ENCODE measurements around the gene ADAMTS16.
A peak's percentile ranks its signal among the peaks of the same experiment; 100 is the strongest.
"Not testable (repeated sequence)": the region's sequence is repeated elsewhere in the genome, so short reads cannot be mapped to it uniquely, and the experiment has no call there.

ADAMTS16 gene, protein sequence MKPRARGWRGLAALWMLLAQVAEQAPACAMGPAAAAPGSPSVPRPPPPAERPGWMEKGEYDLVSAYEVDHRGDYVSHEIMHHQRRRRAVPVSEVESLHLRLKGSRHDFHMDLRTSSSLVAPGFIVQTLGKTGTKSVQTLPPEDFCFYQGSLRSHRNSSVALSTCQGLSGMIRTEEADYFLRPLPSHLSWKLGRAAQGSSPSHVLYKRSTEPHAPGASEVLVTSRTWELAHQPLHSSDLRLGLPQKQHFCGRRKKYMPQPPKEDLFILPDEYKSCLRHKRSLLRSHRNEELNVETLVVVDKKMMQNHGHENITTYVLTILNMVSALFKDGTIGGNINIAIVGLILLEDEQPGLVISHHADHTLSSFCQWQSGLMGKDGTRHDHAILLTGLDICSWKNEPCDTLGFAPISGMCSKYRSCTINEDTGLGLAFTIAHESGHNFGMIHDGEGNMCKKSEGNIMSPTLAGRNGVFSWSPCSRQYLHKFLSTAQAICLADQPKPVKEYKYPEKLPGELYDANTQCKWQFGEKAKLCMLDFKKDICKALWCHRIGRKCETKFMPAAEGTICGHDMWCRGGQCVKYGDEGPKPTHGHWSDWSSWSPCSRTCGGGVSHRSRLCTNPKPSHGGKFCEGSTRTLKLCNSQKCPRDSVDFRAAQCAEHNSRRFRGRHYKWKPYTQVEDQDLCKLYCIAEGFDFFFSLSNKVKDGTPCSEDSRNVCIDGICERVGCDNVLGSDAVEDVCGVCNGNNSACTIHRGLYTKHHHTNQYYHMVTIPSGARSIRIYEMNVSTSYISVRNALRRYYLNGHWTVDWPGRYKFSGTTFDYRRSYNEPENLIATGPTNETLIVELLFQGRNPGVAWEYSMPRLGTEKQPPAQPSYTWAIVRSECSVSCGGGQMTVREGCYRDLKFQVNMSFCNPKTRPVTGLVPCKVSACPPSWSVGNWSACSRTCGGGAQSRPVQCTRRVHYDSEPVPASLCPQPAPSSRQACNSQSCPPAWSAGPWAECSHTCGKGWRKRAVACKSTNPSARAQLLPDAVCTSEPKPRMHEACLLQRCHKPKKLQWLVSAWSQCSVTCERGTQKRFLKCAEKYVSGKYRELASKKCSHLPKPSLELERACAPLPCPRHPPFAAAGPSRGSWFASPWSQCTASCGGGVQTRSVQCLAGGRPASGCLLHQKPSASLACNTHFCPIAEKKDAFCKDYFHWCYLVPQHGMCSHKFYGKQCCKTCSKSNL

DNA sequence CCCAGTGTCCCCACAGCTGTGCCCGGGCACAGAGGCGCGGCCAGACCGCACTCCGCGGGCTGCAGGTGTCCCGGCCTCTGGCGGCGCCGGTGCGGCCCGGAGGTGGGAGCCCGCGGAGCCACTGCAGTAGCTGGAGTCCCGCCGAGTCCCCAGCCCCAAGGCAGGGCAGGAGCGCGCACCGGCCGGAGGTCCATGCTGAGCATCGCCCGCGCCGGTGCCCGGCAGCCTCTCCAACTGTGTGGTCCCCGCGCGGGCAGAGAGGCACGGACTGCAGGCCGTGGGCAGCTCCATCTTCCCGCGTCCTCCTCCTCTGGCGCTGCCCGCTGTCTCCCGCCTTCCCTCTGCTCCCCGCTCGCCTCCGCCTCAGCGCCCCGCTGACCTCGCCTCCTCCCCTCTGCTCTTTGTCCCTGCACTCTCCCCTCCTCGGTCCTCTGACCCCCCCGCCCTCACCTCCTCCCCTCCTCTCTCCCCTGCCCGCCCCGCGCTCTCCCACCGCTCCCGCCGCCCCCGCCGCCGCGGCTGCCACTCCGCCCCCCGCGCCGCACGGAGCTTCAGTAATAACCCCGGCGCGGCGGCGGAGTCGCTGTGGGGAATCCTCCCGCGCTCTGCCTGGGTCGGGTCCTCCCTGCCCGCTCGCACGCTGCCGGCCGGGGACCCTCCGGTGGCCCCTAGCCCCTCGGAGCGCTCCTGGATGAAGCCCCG lies at the start of gene ADAMTS16:
ADAMTS16 (plus strand) TSS at position 554 of the 702 bp plus-strand sequence; CDS start at position 692, 138 bp downstream.
- no peak for DNase-seq (ENCODE audit: low read depth)

DNA sequence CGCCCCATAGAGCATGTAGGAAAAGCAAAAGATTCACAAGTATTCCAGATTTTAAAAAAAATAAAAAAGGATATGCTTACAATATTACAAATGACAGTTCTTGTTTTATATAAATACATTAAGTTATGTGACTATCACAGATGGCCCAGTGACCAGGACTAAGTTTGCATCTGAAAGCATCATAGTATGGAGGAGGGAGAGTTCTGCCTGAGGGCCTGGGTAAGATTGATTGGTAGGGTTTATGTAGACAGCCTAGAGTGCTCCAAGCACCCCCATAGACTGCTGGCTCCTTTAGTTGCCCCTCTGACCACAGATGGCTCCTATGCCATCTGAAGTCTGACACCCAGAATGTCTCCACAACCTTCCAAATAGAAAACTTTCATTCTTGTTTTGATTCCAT lies 48.0 kb upstream of the ADAMTS16 start:
- DNase-seq (ENCODE audit: low read depth), result no peak

DNA sequence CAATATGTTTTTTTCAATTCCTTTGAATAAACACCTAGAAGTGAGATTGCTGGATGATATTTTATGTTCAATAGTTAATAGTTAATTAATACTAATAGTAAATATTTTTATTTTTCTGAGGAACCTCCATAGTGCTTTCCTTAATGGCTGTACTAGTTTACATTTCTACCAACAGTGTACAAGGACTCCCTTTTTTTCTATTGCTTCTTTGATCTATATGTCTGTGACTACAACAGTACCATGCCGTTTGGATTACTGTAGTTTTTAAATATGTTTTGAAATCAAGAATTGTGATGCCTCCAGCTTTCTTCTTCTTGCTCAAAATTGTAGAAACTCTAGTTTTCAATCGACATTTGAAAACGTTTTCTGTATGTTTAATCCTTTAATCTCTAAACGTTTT lies 39.5 kb upstream of the ADAMTS16 start:
- DNase-seq (ENCODE audit: low read depth), result no peak

DNA sequence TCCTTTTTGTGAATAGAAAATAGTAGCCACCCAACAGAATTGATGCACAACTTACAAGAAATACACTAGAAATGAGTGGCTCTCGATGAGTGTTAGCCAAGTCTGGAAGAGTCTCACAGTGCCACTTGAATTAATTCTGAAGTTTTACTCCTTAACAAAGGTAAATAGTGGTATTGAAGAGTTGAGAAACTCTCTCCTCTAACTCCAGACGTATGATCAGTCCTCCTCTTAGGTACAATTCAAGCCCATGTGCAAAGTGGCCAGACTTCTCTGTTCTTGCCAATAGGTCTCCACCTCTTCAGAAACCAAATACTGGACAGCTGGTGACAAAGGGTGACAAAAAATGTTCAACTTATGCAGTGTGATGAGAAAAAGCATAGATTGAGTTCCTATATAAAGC lies 38.5 kb upstream of the ADAMTS16 start:
- DNase-seq (ENCODE audit: low read depth), result no peak

DNA sequence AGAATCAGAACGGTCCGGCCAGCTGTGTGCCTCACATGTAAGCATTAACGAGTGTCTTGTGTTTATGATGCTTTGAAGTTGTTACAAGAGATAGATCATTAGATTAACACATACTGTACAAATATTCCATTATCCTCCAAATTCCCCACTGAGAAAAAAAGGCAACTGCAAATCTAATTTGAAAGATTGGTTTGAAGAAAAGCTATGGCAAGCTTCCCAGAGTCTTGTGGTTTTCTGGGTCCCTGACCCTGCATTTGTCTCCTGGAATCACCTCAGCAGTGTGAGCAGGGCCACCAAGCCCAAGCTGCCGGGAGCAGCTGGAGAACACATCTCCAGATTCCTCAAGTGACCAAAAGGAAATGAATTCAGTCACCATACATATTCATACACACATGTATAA lies 36.9 kb upstream of the ADAMTS16 start:
- no peak for DNase-seq (ENCODE audit: low read depth)

DNA sequence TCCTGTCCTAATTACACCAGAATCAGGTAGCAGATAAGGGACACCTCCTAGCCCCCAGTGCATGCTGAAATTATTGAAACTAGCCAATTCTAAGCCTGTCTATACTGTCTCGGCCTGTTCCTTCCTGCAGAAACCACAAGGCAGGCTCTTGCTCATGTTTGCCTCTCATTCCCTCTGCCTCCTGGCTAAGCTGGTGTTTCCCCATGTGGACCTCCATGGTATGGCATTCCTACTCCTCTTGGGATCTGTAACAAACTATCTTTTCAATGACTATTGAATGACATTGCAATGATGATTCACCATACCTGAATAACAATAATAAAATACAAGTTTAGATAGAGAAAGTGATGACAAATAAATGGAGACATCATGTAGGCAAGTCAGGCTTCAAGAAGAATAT lies 35.6 kb upstream of the ADAMTS16 start:
- DNase-seq (ENCODE audit: low read depth), result no peak

DNA sequence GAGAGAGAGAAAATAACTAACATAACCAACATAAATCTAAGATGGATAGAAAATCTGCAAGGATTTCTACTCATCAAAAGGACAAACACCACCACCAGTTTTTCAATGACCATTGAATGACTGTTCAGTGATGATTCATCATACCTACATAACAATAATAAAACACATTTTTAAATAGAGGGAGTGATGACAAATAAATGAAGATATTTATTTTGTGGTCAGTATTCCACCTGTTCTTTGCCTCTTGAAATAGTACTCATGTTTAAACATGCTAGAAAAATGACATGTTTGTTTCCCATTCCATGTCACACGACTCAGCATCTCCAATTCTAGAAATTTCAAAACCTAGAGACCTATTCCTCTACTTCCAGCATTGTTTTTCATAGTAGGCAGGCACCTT lies 34.6 kb upstream of the ADAMTS16 start:
- no peak for DNase-seq (ENCODE audit: low read depth)

DNA sequence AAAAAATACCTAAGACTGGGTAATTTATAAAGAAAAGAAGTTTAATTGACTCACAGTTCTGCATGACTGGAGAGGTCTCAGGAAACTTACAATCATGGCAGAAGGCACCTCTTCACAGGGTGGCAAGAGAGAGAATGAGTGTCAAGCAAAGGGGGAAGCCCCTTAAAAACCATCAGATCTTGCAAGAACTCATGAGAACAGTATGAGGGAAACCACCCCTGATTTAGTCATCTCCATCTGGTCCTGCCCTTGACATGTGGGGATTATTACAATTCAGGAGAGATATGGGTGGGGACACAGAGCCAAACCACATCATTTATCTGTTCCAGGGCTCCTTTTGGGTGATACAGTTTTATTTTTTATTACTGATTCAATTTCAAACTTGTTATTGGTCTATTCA lies 23.2 kb upstream of the ADAMTS16 start:
- no peak for DNase-seq (ENCODE audit: low read depth)

DNA sequence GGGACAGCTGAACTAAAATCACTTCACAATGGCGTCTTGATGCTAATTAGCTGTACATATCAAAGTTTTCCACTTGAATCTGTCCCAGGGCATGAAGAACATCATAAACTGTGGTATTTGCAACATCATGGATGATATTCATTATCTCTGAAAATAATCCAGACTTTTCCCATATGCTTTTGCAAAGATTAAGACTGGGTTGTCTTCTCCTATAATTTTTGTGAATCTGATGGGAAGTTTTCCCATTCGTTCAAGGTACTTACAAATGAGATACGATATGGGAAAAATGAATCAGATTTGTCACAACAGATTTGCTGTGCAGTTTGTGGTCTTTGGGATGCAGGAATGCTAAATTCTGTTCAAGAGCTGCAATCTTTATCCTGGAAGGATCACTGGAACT lies 17.4 kb upstream of the ADAMTS16 start:
- no peak for DNase-seq (ENCODE audit: low read depth)

DNA sequence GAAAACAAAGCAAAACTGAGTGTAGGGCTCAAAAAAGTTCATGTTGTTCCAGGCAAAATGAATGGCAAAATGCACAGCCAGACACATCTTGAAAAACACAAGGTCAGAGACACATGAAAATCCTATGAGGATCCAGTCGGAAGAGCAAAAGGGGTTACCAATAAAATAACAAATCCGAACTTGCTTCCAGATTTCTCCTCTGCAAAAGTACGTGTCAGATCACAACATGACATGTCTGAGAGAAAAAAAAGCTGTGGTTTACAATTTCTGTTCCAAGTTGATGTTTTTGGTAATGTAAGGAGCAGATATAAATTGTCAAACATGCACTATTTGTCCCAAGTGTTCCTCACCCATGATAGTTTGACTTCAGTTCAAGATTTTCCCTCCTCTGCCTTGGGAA lies 15.9 kb upstream of the ADAMTS16 start:
- DNase-seq (ENCODE audit: low read depth), result no peak

DNA sequence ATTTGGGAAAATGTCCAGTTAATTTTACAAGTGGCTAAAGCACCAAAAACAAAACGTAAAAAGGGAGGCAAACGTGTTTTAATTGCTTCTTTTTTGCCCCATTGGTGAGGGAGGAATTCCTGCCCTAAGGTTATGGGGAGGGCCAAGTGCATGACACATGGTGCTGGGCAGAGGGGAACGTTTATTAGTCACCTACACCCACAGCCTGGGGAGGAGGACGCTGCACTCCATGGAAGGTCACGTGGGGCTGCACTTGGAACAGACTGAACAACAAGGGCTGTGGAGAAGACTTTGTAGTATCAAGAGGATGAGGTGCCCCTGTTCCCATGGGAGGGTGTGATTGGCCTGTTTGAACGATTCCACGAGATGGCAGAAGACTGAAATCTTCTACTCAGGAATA lies 13.7 kb upstream of the ADAMTS16 start:
- peak; percentile 74 for DNase-seq (ENCODE audit: low read depth)

DNA sequence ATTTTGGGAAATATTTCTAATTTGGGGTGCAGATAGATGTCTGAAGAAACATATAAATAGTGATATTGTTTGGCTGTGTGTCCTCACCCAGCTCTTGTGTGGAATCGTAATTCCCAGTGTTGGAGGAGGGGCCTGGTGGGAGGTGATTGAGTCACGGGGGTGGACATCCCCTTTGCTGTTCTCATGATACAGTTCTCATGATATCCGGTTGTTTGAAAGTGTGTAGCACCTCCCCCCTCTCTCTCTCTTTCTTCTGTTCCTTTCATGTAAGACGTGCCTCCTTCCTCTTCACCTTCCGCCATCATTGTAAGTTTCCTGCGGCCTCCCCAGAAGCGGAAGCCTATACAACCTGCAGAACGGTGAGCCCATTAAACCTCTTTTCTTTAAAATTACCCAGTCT lies 11.4 kb upstream of the ADAMTS16 start:
- no peak for DNase-seq (ENCODE audit: low read depth)

DNA sequence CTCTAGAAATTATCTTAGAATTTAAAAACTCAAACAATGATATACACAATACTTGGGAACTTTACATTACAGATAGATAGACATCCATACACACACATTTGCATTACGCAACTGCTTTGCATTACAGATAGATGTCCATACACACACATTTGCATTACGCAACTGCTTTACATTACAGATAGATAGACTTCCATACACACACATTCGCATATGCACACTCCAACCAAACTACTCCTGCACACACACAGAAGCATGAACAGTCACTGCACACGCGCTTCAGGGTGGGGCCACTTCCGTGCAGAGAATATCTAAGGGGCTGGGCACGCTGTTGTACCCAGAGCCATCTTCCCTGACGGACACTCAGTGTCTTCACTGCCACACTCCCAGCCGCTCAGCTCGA lies 7.9 kb upstream of the ADAMTS16 start:
- DNase-seq (ENCODE audit: low read depth), result no peak

DNA sequence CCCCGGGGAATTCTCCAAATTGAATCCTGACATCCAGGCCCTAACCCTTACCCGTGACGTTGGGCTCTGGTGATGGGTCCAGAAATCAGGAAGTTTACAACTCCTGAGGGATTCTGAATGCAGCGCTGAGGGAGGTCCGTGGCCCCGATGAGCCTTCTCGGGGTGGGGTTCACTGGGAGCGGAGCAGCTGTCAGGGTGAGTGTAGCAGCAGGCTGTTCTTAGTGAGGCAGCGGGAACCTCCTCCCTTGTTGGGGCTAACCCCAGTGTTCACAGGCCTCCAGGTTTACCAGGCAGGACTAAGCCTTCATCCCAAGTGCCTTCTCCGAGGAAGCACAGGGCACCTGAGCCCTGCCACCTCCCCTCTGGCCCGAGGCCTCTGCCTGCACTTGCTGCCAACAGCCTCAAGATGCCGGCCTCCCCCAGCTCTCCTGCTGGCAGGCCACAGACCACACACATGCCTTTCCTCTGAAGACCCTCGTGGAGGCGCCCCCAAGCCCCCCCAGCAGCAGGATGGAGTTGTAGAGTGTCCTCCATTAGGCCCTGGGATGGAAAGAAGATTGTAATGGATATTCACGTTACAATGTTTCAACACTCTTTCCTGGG lies 7.3 kb upstream of the ADAMTS16 start:
- no peak for DNase-seq (ENCODE audit: low read depth)

DNA sequence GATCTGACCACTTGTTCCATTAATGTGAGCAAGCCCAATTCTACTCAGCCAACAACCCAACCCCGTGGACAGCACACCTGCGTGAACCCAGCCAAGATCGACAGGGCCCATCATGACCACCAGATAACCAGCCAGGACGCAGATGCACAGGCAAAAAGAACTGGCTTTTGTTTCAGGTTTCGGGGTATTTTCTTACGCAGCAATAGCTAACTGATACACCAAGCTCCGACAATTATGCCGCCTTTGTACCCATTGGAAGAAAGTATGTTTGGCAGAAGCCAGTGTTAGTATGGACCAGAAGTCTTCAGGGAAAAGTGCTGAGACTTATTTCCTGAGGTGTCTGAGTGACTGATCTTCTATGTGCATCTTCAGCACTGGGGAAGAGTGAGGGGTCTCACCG lies 6.0 kb upstream of the ADAMTS16 start:
- no peak for DNase-seq (ENCODE audit: low read depth)

DNA sequence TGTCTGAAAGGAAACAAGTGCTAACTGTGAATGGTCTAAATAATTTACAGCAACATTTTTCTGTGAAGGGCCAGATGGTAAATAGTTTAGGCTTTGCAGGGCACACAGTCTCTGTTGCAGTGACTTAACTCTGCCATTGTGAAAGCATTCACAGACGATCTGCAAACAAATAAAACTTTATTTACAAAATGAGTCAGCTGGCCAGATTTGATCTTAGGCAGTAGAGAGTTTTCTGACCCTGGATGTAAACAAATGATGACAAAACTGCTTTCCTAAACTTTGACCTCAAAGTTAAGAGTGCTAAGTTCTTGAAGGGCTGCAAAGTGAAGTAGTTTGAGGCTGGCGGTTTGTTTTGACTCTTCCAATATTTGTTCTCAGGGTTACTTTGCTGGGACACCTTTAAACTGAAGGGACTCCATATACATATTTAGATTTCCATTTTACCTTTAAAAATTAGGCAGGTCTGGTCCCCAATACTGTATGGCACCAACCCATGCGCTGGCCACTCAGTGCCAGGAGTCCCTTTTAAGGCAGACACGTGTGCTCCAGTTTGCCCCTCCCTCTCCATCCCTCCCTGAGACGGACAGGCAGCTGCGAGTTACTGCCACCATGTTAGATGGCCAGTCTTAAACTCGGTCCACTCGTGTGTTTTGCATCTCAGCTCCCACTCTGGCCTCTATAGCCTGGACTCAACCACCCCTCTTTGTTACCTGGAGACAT lies 4.0 kb upstream of the ADAMTS16 start:
- DNase-seq (ENCODE audit: low read depth), result peak; percentile 12

DNA sequence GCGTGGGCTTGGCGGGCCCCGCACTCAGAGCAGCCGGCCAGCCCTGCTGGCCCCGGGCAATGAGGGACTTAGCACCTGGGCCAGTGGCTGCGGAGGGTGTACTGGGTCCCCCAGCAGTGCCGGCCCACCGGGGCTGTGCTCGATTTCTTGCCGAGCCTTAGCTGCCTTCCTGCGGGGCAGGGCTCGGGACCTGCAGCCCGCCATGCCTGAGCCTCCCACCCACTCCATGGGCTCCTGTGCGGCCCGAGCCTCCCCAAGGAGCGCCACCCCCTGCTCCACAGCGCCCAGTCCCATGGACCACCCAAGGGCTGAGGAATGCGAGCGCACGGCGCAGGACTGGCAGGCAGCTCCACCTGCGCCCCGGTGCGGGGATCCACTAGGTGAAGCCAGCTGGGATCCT lies 2.3 kb upstream of the ADAMTS16 start:
- not testable (repeated sequence) for DNase-seq (ENCODE audit: low read depth)

DNA sequence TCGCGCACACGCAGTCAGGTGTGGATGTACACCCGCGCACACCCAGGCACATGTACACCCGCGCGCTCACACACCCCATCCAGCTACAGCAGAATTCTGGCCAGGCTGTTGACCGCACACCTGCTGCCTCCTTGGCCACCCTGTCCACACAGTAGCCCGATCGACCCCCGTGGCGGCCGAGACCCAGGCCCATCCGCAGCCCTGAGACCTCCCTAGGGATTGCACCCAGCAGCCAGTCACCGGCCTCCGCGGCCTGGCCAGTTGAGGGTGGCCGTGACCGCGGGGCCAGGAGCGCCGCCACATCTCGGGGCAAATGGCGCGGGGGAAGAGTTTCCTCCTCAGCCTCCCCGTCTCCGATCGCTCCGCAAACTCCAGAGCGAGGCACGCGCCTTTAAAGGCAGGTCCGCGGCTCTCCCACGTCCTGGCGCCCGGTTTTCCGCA lies 774 bp upstream of the ADAMTS16 start:
- no peak for DNase-seq (ENCODE audit: low read depth)

DNA sequence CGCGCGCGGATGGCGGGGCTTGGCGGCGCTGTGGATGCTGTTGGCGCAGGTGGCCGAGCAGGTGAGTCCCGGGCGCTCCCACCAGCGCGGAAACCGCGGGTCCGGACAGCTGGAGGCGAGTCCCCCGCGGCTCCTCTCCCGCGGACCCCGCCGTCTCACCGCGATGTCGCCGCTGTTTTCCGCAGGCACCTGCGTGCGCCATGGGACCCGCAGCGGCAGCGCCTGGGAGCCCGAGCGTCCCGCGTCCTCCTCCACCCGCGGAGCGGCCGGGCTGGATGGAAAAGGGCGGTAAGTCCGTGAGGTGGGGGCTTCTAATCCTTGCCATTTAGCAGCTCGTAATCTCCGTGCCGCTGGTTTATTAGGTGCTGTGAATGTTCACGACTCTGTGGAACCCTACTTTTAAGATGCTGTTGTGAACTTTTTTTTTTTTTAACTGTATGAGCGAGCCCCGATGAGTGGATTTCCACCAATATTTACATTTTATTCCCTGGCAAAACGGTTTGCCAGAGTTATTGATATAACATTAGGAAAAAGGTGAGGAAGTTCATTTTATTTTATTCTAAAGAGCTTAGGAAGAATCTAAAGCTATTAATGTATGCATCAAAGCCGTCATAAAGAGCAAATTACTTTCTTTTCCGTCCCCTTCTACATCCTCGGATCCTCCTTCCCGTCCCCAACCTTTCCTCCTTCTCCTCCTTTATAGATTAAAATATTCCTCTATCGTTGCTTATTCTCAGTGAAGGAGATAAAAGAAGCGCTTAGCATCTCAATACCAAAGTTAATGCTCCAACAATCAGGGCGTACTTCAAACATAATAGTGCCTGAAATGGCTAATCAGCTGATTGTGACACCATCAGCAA lies 579 bp downstream of the ADAMTS16 start:
- DNase-seq (ENCODE audit: low read depth), result no peak

DNA sequence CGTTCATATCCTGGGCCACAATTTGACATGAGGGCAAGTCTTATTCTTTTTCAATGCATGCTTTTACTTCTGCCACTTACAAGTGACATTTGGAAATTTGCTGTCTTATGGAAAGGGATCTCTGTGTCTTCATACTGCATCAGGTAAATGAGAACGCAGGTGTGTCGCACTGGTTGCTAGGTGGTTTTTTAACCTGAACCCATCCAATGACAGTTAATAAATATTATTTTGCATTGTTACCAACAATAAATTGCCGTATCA lies 1.1 kb downstream of the ADAMTS16 start:
- DNase-seq (ENCODE audit: low read depth), result no peak
